ENCODE data around the gene PIH1D2. TPM values are rescaled to one million over a fixed set of nuclear protein-coding genes. Genes with fewer than 3 reads are reported as not detected.

Gene PIH1D2
- total and polyA plus RNA-seq, 2 of the 8 experiments (the other 6 are each of a cell fraction or from before 2014, with no cell fraction given) = 0.53 to 0.73 TPM

GRCh38 chr11:112037527-112037926 lies 36.3 kb downstream of the PIH1D2 start:
- CTCF ChIA-PET (ENCODE audit: partially characterized antibody) = interaction anchor here (0.6 to 0.7 kb wide), 2 partner anchors 108 to 131 kb away, joined by 3 to 4 read pairs; no protein-coding TSS in a partner anchor
- no peak overlapping the region for H3K56ac ChIP-seq (replicated peaks; ENCODE audit: insufficient read length, low read depth, low read length)

More at GRCh38 chr11:112037527-112037926, 36.3 kb downstream of the PIH1D2 start:
- Histone ChIP-seq H3K79me2 (ENCODE audit: control insufficient read depth in 1 of 2, insufficient read depth in 2 of 2, low read length in 2 of 2) (peaks cover 0 to 1% of the 10 kb centered on the region in 2 experiments; a peak in 1 of 4 replicates), H3K4me2 (ENCODE audit: insufficient read depth in 1 of 2, low read depth in 2 of 2, low read length in 2 of 2) (no peak overlapping the region), H3K18ac (ENCODE audit: extremely low read depth, low read length) (no peak overlapping the region), H2BK15ac (ENCODE audit: low read length) (no peak overlapping the region), H3K79me1 (ENCODE audit: low read depth, low read length) (0 out of 2 replicates have a peak, but pooled peaks cover 2% of the 10 kb centered on the region), H3K4me3 (ENCODE audit: extremely low read depth in 1 of 4, insufficient read depth in 2 of 4, low read depth in 3 of 4, low read length in 4 of 4) (no peak overlapping the region), H2BK20ac (ENCODE audit: low read length) (no peak overlapping the region), H4K5ac (ENCODE audit: insufficient read length, low read depth, low read length) (no peak overlapping the region), H4K20me1 (replicated peaks in 1 of 2; ENCODE audit: control insufficient read depth in 1 of 2, insufficient read depth in 2 of 2, low read length in 2 of 2) (peaks cover 0 to 1% of the 10 kb centered on the region in 2 experiments), H2AFZ (ENCODE audit: low read length) (no peak overlapping the region), H3K27me3 (replicated peaks in 1 of 4; ENCODE audit: control insufficient read depth in 3 of 4, extremely low read depth in 1 of 4, insufficient read depth in 3 of 4, low read length in 3 of 4) (no peaks in the 10 kb centered on the region), H3K9ac (replicated peaks in 1 of 4; ENCODE audit: extremely low read depth in 1 of 4, low read depth in 3 of 4, low read length in 3 of 4) (no peak overlapping the region), H3K14ac (ENCODE audit: insufficient read length) (no peak overlapping the region), H3K36me3 (ENCODE audit: control insufficient read depth in 2 of 4, insufficient read depth in 4 of 4, low read length in 3 of 4) (peaks cover 9 to 71% (median 35%) of the 10 kb centered on the region in 4 experiments; a peak in 7 of 8 replicates), H3K27ac (ENCODE audit: low read depth, low read length) (no peak overlapping the region), H2BK12ac (ENCODE audit: low read depth, low read length) (no peak overlapping the region), H4K91ac (replicated peaks; ENCODE audit: insufficient read length, low read length) (no peak overlapping the region), H2BK120ac (replicated peaks; ENCODE audit: low read depth, low read length) (no peak overlapping the region), H3K4ac (replicated peaks; ENCODE audit: insufficient read length, low read depth, low read length) (no peak overlapping the region), H3K23me2 (ENCODE audit: low read depth, low read length) (no peaks in the 10 kb centered on the region), H3K23ac (ENCODE audit: insufficient read length) (no peak overlapping the region), H4K8ac (ENCODE audit: extremely low read depth, insufficient read depth, low read length) (no peak overlapping the region), H3K9me3 (ENCODE audit: insufficient read depth in 2 of 2, low read depth in 1 of 2, low read length in 1 of 2) (no peaks in the 10 kb centered on the region), H2BK5ac (ENCODE audit: low read depth, low read length) (no peak overlapping the region), H2AK5ac (ENCODE audit: low read depth, low read length) (no peak overlapping the region), H3K4me1 (replicated peaks in 1 of 4; ENCODE audit: control insufficient read depth in 3 of 4, insufficient read depth in 4 of 4, low read length in 3 of 4) (no peaks in the 10 kb centered on the region)
- DNase-seq (ENCODE audit: low read depth in 1 of 2, low spot score in 2 of 2) (no peak), FAIRE-seq (no peak)
- TF ChIP-seq SP4 (IDR thresholded peaks at IDR 0.05; ENCODE audit: low read length) = no peak
- no peak for TF ChIP-seq KDM1A (IDR thresholded peaks at IDR 0.05; ENCODE audit: borderline replicate concordance, low read length)
- no peak for TF ChIP-seq ATF2 (IDR thresholded peaks at IDR 0.05; ENCODE audit: low read length)
- no peak for TF ChIP-seq BACH1 (IDR thresholded peaks at IDR 0.05; ENCODE audit: low read length)
- POLR2A ChIA-PET (ENCODE audit: partially characterized antibody) = no interaction called here

All from H1 (cell line).